HG03354 (cell line): ENCODE results near the gene LRRC37B.
"Not testable (repeated sequence)": the region's sequence is repeated elsewhere in the genome, so short reads cannot be mapped to it uniquely, and the experiment has no call there.

ENCODE experiments used
- ATAC-seq: cut with Tn5 transposase; IDR thresholded peaks from one replicate; pipeline ENCODE4 v1.9.1; 2021; ENCODE audit warnings: mild to moderate bottlenecking; ENCODE audit not compliant: unreplicated experiment, poor library complexity, severe bottlenecking

LRRC37B gene

GRCh38 chr17:32040246-32040645 is 33.1 kb downstream of the LRRC37B start:
- not testable (repeated sequence) for ATAC-seq

- not testable (repeated sequence) for ATAC-seq
These were observed 34.2 kb downstream of the LRRC37B start for GRCh38 chr17:32041306-32041875.

DNA sequence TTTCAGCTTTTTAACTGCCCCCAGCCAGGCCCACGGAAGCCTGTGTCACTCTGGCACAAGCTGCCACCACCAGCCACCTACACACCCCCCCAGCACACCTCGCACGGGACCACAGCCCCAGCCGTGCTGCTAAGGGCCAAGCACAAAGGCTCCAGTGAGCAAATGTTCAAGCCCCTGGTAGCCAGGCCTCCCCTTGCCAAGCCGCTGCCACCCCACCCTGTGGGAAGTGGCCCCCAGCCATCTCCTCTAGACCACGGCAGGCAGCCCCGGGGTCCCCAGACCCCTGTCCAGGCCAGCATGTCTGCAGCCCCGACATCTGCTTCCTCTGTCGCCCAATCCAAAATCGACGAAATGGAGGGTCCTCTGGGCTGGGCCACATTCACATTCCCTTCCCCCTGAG is 35.1 kb downstream of the LRRC37B start:
- ATAC-seq, result not testable (repeated sequence)

DNA sequence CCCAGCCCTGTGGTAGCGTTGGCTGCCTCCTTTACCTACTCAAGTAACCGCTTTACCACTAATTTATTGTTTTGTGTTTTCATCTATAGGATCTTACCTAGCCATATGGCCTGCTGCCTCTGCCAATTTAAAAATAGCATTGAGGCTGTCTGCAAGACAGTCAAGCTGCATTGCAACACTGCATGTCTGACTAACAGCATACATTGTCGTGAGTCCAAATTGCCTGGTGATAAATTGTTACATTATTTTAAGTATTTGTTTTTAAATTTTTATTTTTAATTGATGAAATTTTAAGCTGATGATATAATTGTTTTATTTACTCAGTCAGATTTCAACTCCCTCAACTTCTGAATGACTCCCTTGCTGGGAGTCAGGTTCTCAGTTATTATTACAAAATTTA is 38.4 kb downstream of the LRRC37B start:
- ATAC-seq, result not testable (repeated sequence)

DNA sequence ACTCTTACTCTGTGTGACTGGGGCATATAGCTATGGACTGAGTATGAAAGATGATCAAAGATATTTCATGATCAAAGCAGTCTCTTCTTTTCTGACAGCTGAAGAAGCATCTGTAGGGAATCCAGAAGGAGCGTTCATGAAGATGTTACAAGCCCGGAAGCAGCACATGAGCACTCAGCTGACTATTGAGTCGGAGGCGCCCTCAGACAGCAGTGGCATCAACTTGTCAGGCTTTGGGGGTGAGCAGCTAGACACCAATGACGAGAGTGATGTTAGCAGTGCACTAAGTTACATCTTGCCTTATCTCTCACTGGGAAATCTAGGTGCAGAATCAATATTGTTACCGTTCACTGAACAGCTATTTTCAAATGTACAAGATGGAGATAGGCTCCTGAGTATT is 40.5 kb downstream of the LRRC37B start:
- ATAC-seq, result not testable (repeated sequence)

GRCh38 chr17:32054985-32055384 is 47.8 kb downstream of the LRRC37B start:
- not testable (repeated sequence) for ATAC-seq

DNA sequence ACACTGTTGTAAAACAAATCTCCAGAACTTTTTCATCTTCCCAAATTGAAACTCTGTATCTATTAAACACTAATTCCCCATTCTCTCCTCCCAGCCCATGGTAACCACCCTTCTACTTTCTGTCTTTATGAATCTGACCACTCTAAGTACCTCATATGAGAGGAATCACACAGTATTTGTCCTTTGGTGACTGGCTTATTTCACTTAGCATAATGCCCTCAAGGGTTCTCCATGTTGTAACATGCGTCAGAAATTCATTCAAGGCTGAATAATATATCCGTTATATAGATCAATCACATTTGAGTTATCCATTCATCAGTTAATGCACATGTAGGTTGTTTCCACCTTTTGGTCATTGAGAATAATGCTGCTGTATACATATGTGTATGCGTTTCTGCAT is 48.2 kb downstream of the LRRC37B start:
- not testable (repeated sequence) for ATAC-seq

- ATAC-seq, result not testable (repeated sequence)
These were observed 49.3 kb downstream of the LRRC37B start for GRCh38 chr17:32056500-32056899.

GRCh38 chr17:32057460-32058105 is 50.4 kb downstream of the LRRC37B start:
- not testable (repeated sequence) for ATAC-seq

GRCh38 chr17:32060695-32061094 is 53.5 kb downstream of the LRRC37B start:
- not testable (repeated sequence) for ATAC-seq

- ATAC-seq, result not testable (repeated sequence)
These were observed 54.7 kb downstream of the LRRC37B start for GRCh38 chr17:32061840-32062239.

- not testable (repeated sequence) for ATAC-seq
These were observed 56.9 kb downstream of the LRRC37B start for GRCh38 chr17:32064091-32064490.

DNA sequence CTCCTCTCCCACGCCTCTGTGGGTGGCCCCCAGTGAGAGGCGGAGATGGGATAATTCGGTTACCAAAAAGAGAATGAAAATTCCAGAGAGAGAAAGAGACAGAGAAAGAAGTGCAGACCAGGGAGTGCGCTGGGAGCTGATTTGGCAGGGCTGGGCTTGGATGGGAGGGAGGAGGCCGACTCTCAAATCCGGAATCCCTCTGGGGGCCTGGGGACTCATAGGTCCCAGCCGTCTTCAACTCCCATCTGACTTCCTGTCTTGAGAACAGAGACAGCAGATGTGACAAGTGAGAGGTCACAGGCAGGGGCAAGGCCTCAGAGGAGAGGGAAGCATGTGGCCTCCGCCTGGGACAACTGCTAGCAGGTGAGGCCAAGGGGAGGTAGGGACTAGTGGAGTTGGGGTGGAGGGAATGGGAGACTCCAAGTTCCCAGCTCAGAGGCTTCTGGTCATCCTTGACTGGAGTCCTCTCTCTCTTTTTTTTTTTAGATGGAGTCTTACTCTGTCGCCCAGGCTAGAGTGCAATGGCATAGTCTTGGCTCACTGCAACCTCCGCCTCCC is 59.0 kb downstream of the LRRC37B start:
- ATAC-seq, result not testable (repeated sequence)

DNA sequence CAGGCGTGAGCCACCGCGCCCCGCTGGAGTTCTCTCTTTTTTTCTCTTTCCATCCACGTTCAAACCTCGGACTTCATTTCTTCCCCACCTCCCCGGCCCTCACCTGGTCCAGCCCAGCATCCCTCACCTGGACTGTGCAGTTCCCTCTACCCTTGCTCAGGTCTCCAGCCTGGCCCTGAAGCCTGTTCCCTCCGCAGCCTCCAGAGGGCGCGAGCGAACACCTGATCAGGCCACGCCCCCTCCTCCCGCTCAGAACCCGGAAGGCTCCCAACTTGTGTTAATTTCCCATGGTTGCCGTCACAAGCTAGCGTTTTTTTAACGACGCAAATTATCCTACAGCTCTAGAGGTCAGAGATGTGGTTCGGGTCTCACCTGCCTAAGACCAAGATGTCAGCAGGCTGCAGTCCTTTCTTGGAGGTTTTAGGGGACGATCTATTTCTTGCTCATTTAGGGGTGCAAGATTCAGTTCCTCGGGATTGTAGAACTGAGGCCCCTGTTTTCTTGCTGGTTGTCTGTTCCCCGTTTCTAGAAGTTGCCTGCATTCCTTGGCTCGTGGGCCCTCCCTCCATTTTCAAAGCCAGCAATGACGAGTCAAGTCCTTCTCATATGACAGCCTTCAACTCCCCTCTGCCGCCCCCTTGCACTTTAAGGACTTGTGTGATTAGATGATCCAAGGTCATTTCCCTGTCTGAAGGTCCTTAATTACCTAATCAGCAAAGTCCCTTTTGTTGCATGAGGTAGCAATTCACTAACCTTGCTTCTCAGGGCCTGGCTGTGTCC is 59.9 kb downstream of the LRRC37B start:
- ATAC-seq, result peak; percentile 71

DNA sequence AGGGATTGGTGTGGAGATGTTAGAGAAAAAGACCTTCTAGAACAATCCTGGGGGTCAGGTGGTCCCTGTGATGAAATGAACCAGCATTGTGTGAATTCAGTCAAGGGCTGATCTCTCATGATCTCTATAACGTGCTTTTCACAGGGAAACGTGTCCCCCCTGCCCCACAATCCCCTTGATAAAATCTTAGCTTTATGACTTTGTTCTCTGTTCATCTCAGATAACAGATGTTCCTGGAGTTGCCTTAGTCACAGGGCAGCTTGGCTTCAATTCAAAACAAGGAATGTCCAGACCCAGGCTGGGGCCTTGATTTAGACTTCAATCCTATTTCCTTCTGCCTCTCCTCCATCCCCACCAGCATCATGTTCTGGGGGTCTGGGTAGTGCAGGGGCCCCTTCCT is 61.9 kb downstream of the LRRC37B start:
- not testable (repeated sequence) for ATAC-seq

DNA sequence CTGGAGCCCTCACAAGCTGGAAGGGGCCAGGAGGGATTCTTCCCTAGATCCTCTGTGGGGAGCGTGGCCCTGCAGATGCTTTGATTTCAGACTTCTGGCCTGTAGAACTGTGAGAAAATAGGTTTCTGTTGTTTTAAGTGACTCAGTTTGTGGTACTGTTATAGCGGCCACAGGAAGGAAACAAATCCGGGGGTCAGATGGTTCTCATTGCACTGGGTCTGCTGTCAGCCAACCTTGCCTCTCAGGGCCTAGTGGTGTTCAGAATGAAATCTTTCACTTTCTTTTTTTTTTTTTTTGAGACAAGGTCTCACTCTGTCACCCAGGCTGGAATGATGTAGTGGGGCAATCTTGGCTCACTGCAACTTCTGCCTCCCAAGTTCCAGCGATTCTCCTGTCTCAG is 64.8 kb downstream of the LRRC37B start:
- peak; percentile 78 for ATAC-seq

DNA sequence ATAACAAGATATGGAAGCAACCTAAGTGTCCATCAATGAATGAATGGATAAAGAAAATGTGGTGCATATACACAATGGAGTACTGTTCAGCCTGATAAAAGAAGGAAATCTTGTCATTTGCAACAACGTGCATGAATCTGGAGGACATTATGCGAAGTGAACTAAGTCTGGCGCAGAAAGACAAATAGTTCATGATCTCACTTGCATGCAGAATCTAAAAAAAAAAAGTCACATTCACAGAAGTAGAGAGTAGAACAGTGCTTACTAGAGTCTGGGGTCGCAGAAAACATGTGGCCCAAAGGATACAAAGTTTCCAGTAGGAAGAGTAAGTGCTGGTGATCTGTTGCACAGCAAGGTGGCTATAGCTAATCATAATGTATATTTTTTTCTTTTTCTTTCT is 65.9 kb downstream of the LRRC37B start:
- not testable (repeated sequence) for ATAC-seq

- peak; percentile 88 for ATAC-seq
These were observed 72.6 kb downstream of the LRRC37B start for GRCh38 chr17:32079753-32080152.

DNA sequence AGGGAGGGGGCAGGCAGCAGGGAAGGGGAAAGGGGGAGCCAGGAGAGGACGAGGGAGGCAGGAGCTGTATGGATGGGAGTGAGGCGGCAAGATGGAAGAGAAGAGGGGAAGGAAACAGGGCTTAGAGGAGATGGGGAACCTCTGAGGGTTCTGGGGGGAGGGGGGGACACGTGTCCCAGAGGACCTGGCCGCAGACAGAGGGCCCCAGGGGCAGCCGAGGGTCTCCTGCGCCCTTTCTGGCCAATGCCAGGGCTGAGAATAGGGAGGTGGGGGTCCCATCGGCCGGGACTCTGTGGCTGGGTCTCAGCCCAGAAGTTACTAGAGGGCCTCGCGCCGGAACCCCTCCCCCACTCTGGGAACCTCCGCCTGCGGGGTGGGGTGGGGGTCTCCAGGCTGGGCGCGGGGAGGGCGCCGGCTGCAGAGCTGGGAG is 76.4 kb downstream of the LRRC37B start:
- ATAC-seq, result not testable (repeated sequence)
